Activated naive CD4-positive, alpha-beta T cell treated with Interleukin-2 at 50 U/mL for 16 hours (primary cell): Measurements from ENCODE around the gene SLC25A28.

Experiments
- DNase-seq: peaks from one replicate; pipeline ENCODE4 v3.0.0-alpha.2; 2020

The SLC25A28 gene

GRCh38 chr10:99579971-99580370, 40.3 kb downstream of the SLC25A28 start:
- no peak for DNase-seq

GRCh38 chr10:99573790-99574189, 46.4 kb downstream of the SLC25A28 start:
- no peak for DNase-seq

GRCh38 chr10:99571816-99572215, 48.4 kb downstream of the SLC25A28 start:
- DNase-seq: no peak

GRCh38 chr10:99569961-99570360, 50.3 kb downstream of the SLC25A28 start:
- no peak for DNase-seq

GRCh38 chr10:99569253-99569939, 50.8 kb downstream of the SLC25A28 start:
- DNase-seq: no peak

- no peak for DNase-seq
These were observed 55.1 kb downstream of the SLC25A28 start for GRCh38 chr10:99565166-99565565.

GRCh38 chr10:99564361-99564760, 55.9 kb downstream of the SLC25A28 start:
- no peak for DNase-seq

GRCh38 chr10:99562631-99563030, 57.6 kb downstream of the SLC25A28 start:
- no peak for DNase-seq
